GM19324 (cell line): ENCODE results near the gene PLCB4.

Experiments
- ATAC-seq: cut with Tn5 transposase; IDR thresholded peaks from one replicate; pipeline ENCODE4 v1.9.1; 2021; ENCODE audit warnings: mild to moderate bottlenecking, moderate library complexity; ENCODE audit not compliant: unreplicated experiment, low FRiP score

Gene PLCB4

DNA sequence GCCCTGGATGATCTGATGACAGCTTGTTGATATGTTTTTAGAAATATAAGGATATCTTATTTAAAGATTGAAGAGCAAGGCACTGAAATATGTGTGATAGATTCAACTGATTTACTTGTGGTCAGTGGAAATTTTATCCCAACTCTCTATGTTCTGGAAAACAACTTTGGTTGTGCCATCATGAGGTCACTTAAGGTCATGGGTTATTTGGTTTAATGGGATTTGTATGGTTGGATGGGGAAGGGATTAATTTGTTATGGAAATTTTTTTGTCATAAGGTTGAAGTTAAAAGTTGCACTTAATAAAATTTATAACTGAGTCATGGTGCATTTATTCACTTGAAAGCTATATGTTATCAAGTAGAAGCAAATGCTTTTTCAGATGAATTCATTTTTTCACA is 231.2 kb downstream of the PLCB4 start:
- no peak for ATAC-seq

GRCh38 chr20:9300534-9300933 is 231.6 kb downstream of the PLCB4 start:
- ATAC-seq = no peak

DNA sequence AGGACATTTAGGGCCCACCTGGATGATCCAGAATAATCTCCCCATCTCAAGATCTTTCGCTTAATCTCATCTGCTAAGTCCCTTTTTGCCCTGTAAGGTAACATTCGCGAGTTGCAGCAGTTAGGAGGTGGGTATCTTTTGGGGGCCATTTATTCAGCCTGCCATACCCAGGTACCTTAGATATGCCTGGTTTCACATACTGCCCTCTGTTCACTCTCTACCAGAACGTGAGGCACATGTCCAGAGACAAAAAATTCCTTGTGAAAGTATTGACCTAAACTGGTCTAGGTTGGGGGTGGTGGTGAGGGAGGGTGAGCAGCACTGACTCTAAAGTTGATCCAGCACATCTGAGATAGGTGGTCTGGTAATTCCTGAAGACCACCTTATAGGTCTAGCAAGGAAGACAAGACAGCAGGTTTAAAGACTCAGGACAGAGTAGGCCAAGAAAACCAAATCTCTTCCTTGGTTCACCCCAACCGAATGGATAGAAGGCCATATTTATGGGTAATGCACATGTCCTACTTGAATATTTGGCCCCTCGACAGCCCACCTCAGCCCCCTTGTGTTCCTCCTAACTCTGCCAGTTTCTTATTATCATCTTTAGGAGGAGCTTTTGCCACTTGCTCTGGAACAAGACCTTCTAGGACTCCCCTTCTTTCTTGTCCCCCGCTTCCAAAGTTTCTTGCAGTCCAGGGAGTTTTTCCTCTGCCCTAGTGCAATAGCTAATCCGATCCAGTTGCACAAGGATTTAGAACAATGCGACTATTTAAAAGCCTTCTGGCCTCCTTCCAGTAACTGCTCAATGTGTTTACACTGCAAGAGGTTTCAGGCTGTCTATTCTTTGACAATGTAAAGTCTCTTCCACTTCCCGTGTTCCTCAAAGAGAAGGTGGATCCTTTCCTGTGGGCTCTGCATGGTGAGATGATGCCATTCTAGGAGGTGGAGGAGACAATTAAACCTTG is 232.5 kb downstream of the PLCB4 start:
- no peak for ATAC-seq

DNA sequence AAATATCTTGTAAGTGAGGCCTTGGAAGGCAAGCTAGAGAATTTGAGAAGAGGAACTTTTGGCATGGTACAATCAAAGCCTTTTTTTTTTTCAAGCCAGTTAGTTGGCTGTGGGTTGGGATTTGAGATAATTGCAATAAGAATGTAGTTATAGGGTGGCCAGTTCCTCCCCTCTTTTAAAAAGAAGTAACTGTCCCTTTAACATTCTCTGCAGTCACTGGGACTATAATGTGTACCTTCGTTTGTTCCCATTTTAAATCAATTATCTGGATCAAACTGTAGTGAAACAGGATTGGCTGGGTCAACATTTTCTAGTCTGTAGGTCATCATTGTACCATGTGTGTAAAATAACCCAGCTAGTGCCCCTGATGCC is 233.2 kb downstream of the PLCB4 start:
- ATAC-seq = no peak

GRCh38 chr20:9306521-9306920 is 237.6 kb downstream of the PLCB4 start:
- no peak for ATAC-seq

DNA sequence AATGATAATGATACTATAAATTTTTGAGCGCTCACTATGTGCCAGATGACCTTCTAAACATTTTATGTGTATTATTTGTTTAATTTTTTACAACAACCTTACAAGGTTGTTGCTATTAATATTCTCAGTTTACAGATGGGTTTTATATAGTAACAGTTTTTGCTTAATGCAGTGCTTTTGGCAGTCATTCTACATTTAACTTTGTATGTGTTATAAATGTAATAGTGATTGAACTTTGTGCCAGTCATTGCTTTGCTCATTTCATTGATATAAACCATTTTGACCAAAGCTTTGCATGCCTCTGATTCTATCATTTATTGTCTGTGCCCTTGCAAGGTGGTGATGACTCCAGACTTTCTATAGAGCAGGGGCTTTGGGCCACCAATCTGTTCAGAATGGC is 239.2 kb downstream of the PLCB4 start:
- ATAC-seq = no peak

DNA sequence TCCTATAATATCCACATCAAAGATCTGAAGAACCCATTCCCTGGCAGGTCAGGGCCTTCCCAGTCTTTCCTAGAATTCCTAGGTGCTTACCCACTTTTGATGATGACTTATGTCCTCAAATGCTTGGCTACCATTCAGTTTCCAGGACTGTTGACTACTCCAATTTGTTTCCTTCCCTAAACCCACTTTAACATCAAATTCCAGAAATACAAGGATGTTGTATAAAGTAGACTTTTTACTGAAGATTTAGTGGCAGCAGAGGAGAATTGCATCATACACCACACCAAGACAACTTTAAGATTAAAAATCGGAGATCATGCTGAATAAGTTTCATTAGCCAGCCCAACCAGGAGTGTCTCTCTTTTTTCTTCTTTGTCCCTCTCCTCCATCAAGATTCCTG is 242.2 kb downstream of the PLCB4 start:
- ATAC-seq = no peak

DNA sequence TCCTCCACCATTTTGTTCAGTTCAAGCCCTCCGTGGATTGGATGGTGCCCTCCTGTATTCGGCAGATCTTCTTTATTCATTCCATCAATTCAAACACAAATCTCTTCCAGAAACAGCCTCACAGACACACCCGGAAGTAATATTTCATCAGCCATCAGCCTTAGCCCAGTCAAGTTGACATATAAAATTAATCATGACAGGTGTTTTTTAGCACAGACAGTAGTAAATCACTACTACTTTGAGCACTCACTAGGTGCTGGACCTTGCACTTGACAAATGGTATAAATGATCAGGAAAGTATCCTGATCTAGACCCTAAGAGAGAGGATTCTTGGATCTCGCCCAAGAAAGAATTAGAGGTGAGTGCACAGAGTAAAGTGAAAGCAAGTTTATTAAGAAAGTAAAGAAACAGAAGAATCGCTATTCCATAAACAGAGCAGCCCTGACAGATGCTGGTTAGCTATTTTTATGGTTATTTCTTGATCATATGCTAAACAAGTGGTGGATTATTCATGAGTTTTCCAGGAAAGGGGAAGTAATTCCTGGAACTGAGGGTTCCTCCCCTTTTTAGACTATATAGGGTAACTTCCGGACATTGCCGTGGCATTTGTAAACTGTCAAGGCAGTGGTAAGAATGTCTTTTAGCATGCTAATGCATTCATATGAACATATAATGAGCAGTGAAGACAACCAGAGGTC is 250.9 kb downstream of the PLCB4 start:
- ATAC-seq = no peak

DNA sequence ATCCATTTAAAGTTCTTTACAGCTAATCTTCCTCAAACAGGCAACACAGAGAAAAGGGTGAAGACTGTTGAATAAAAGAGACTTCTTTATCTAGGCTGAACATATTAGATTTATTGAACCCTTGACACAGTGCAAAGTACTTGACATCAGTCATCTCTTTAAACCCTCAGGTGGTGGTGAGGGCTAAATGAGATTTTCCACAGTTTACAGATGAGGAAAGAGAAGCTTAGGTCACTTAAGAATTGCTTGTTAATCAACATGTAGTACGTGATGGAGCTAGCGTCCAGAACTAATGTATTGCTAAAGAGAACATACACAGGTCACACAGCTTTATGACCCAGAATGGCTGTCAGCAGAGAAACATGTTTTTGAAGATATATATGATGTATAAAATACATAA is 252.1 kb downstream of the PLCB4 start:
- ATAC-seq = no peak

GRCh38 chr20:9322661-9323060 is 253.8 kb downstream of the PLCB4 start:
- ATAC-seq = no peak

GRCh38 chr20:9323622-9324021 is 254.7 kb downstream of the PLCB4 start:
- ATAC-seq = no peak

GRCh38 chr20:9329355-9330101 is 260.6 kb downstream of the PLCB4 start:
- no peak for ATAC-seq

DNA sequence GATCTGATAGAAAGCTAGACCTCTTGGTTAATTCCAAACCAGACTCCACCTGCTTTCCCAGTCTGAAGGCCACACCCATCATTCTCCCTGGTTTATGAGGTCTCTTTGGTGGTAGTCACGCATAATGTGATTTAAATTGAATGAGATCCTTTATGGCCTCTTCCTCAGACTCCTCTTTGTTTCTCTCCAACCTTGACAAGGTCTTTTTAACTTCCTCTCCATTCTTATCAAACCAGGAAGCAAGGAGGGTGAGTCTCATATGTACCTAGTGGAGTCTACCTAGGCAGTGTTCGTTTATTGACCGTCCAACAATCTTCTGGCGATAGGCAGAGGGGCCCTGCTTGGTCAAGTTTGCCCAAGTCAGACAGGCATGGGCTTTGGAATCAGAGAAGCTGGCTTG is 261.3 kb downstream of the PLCB4 start:
- ATAC-seq = no peak

GRCh38 chr20:9331707-9332435 is 263.0 kb downstream of the PLCB4 start:
- ATAC-seq = no peak

DNA sequence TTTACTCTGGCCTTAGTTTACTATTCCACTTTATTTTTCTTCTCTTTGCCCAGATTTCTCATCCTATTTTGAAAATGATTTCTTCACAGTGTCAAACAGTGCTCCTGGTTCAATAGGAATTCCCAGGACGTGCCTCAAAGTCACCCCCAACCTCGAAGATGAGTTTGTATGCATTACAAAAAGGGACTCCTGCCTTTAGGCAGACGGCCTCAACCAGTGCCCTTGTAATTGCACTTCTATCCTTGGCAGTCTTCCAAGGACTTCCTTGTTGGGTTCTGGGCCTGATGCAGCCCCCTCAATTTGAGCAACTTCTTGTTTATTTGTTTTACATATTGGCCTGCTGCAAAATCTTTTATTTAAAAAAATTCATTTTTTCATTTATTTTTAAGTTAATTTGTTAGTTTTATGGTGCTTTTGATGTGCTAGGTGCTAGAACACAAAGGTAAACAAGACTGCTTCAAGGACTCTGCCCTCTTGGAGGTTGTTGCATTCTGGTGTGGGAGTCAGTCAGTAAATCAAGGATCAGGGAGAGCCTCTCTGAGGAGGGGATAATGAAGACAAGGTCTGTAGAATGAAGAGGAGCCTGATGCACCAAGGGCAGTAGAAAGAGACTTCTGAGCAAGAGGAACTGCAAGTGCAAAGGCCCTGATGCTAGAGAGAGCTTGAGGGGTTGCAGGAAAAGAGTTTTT is 264.0 kb downstream of the PLCB4 start:
- ATAC-seq = no peak

DNA sequence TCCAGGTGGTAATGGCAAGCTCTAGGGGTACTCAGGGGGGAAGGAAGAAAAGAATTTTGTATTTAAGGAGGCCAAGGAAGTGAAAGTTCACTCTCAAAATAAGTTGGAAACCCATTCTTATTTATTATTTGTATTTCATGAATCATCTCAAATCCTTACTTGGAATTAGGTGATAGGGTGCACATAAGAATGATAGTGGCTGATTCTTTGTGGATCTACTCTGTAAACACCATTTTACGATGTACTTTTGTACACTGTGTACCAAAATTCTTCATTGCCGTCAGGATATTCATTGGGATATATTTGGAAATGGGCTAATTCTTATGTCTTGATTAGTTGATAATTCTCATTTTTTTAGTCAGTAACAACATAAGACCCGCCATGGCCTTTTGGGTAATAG is 266.0 kb downstream of the PLCB4 start:
- ATAC-seq = no peak

DNA sequence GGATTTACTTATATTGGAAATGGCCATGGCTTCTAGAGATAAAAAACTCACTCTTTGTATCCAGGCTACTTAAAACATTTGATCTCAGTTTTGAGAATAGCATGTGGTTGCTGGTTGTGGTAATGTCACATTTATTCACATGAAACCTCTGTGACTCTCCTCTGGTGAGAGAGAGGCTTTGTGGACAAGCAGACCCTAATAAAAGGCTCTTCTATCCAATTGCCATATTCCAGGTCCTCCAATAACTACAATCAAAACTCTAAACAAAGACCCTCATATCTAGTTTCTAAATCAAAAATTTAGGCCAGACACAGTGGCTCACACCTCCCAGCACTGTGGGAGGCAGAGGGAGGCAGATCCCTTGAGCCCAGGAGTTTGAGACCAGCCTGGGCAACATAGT is 269.2 kb downstream of the PLCB4 start:
- no peak for ATAC-seq

- no peak for ATAC-seq
These were observed 270.8 kb downstream of the PLCB4 start for GRCh38 chr20:9339708-9340107.

- no peak for ATAC-seq
These were observed 273.8 kb downstream of the PLCB4 start for GRCh38 chr20:9342651-9343050.
